ENCODE measurements around the gene LTK. TPM values are rescaled to one million over a fixed set of nuclear protein-coding genes. Genes with fewer than 3 reads are reported as not detected.

LTK gene
- total and polyA plus RNA-seq, 2 donors (not counting 1 experiment from before 2014, with no cell fraction given): 4.4 to 9.7 TPM

DNA sequence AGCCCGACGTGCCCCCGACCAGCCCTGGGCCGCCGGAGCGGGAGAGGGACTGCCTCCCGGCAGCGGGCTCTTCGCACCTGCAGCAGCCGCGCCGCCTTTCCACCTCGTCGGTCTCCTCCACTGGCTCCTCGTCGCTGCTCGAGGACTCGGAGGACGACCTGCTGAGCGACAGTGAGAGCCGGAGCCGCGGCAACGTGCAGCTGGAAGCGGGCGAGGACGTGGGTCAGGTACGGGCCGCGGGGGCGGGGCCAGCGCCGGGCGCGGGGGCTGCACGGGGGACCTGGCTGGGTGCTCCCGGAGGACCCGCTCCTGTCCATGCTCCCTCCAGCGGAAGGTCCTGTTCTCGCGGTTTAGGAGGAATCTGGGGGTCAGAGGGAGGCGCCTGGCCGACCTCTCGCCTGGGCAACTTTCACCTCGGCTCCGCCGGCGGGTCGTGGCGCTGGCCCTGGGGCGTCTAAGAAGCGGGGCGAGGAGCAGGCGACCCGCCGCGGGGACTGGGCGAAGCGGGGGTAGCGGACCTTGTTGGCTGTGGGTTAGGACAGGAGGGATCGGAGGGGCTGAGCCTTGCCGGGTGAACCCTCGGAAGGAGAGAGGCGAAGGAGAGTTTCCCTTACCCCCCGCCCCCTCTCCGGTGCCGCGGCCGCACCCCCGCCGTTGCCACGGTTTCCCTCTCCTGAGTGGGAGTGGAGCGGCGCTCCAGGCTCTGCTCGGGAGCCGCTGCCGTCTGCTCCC lies 19.3 kb downstream of the LTK start:
- intact Hi-C loops (cut with micrococcal nuclease): no loop called here
- Mint-ChIP-seq H3K4me3 (peak overlapping the region; percentile 80), H3K4me1 (peaks cover 19% of the 10 kb centered on the region), H3K27me3 (peaks cover 49% of the 10 kb centered on the region), H3K9me3 (ENCODE audit: insufficient read depth) (no peaks in the 10 kb centered on the region), H3K27ac (no peak overlapping the region)
- peaks cover 0 to 85% (median 38%) of the 10 kb centered on the region in 4 experiments for H3K27me3 ChIP-seq (replicated peaks in 1 of 4; ENCODE audit: control extremely low read depth in 1 of 4, control insufficient read depth in 3 of 4, insufficient read depth in 4 of 4, low read length in 3 of 4)
- peaks cover 0 to 22% (median 0%) of the 10 kb centered on the region in 3 donors for H3K9me3 ChIP-seq (ENCODE audit: control extremely low read depth in 1 of 3, control insufficient read depth in 2 of 3, insufficient read depth in 1 of 3, low read length in 2 of 3)
- no peaks in the 10 kb centered on the region for H3K79me2 ChIP-seq (ENCODE audit: control insufficient read depth, insufficient read depth, low read length)
- ChIA-PET CTCF (interaction anchor here (0.9 to 1.4 kb wide), 2 partner anchors 29 to 93 kb away, joined by 3 read pairs; no protein-coding TSS in a partner anchor), POLR2A (no interaction called here)
- H4K20me1 ChIP-seq (ENCODE audit: control insufficient read depth, insufficient read depth, low read length, poor library complexity, severe bottlenecking): peaks cover 15% of the 10 kb centered on the region
- peak overlapping the region; percentile 64 for H3K9ac ChIP-seq (ENCODE audit: low read length)
- peak; percentile 71 for DNase-seq
- H3K4me2 ChIP-seq (replicated peaks; ENCODE audit: low read depth, low read length, poor library complexity, severe bottlenecking): peak overlapping the region; percentile 100
- WGBS (ENCODE audit: insufficient coverage): 2% methylated on average over 74 of the region's 77 CpGs
- peak; percentile 97 for TF ChIP-seq EZH2 (IDR thresholded peaks at IDR 0.05; ENCODE audit: borderline replicate concordance, insufficient read depth, low read depth, low read length, poor library complexity, severe bottlenecking)
- TF ChIP-seq, protein P1, sequence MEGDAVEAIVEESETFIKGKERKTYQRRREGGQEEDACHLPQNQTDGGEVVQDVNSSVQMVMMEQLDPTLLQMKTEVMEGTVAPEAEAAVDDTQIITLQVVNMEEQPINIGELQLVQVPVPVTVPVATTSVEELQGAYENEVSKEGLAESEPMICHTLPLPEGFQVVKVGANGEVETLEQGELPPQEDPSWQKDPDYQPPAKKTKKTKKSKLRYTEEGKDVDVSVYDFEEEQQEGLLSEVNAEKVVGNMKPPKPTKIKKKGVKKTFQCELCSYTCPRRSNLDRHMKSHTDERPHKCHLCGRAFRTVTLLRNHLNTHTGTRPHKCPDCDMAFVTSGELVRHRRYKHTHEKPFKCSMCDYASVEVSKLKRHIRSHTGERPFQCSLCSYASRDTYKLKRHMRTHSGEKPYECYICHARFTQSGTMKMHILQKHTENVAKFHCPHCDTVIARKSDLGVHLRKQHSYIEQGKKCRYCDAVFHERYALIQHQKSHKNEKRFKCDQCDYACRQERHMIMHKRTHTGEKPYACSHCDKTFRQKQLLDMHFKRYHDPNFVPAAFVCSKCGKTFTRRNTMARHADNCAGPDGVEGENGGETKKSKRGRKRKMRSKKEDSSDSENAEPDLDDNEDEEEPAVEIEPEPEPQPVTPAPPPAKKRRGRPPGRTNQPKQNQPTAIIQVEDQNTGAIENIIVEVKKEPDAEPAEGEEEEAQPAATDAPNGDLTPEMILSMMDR (IDR thresholded peaks at IDR 0.05): no peak
- H3K4me1 ChIP-seq (ENCODE audit: control insufficient read depth in 2 of 2, insufficient read depth in 2 of 2, low read length in 2 of 2): peaks cover 38 to 40% of the 10 kb centered on the region in 2 donors
- peak overlapping the region; percentile 5 to 81 (median 55) for H3K4me3 ChIP-seq (ENCODE audit: control extremely low read depth in 1 of 5, extremely low read depth in 1 of 5, insufficient read depth in 1 of 5, low read depth in 2 of 5, low read length in 4 of 5)
- no peaks in the 10 kb centered on the region for H3K36me3 ChIP-seq (replicated peaks in 1 of 2; ENCODE audit: control extremely low read depth in 1 of 2, control insufficient read depth in 1 of 2, extremely low read depth in 1 of 2, insufficient read depth in 2 of 2, low read length in 1 of 2)
- peak; percentile 16 for ATAC-seq (ENCODE audit: low read depth)
- no peak overlapping the region for H3K27ac ChIP-seq (ENCODE audit: low read length in 2 of 2)
- H2AFZ ChIP-seq (ENCODE audit: insufficient read depth, low read depth, low read length, poor library complexity, severe bottlenecking): peak overlapping the region; percentile 93

DNA sequence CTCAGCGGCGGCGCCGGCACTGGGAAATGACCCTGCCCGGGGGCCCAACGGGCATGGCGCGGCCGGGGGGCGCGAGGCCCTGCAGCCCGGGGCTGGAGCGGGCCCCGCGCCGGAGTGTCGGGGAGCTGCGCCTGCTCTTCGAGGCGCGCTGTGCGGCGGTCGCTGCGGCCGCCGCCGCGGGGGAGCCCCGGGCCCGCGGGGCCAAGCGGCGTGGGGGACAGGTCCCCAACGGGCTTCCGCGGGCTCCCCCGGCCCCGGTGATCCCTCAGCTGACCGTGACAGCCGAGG lies 19.8 kb downstream of the LTK start:
- Mint-ChIP-seq H3K4me1 (peaks cover 14% of the 10 kb centered on the region), H3K27ac (no peak overlapping the region), H3K9me3 (ENCODE audit: insufficient read depth) (no peaks in the 10 kb centered on the region), H3K27me3 (peaks cover 45% of the 10 kb centered on the region), H3K4me3 (peak overlapping the region; percentile 80)
- Histone ChIP-seq H3K9me3 (ENCODE audit: control extremely low read depth in 1 of 3, control insufficient read depth in 2 of 3, insufficient read depth in 1 of 3, low read length in 2 of 3) (peaks cover 0 to 22% (median 0%) of the 10 kb centered on the region in 3 donors), H4K20me1 (ENCODE audit: control insufficient read depth, insufficient read depth, low read length, poor library complexity, severe bottlenecking) (peaks cover 15% of the 10 kb centered on the region), H3K79me2 (ENCODE audit: control insufficient read depth, insufficient read depth, low read length) (no peaks in the 10 kb centered on the region), H3K27me3 (replicated peaks in 1 of 4; ENCODE audit: control extremely low read depth in 1 of 4, control insufficient read depth in 3 of 4, insufficient read depth in 4 of 4, low read length in 3 of 4) (peaks cover 0 to 85% (median 35%) of the 10 kb centered on the region in 4 experiments), H3K9ac (ENCODE audit: low read length) (peak overlapping the region; percentile 64), H3K27ac (ENCODE audit: low read length in 2 of 2) (no peak overlapping the region), H3K4me1 (ENCODE audit: control insufficient read depth in 2 of 2, insufficient read depth in 2 of 2, low read length in 2 of 2) (peaks cover 33 to 35% of the 10 kb centered on the region in 2 donors), H3K4me3 (ENCODE audit: control extremely low read depth in 1 of 5, extremely low read depth in 1 of 5, insufficient read depth in 1 of 5, low read depth in 2 of 5, low read length in 4 of 5) (peak overlapping the region; percentile 5 to 81 (median 55)), H3K36me3 (replicated peaks in 1 of 2; ENCODE audit: control extremely low read depth in 1 of 2, control insufficient read depth in 1 of 2, extremely low read depth in 1 of 2, insufficient read depth in 2 of 2, low read length in 1 of 2) (no peaks in the 10 kb centered on the region), H3K4me2 (replicated peaks; ENCODE audit: low read depth, low read length, poor library complexity, severe bottlenecking) (peak overlapping the region; percentile 100), H2AFZ (ENCODE audit: insufficient read depth, low read depth, low read length, poor library complexity, severe bottlenecking) (peak overlapping the region; percentile 93)
- TF ChIP-seq, protein P1 (IDR thresholded peaks at IDR 0.05): no peak
- TF ChIP-seq EZH2 (IDR thresholded peaks at IDR 0.05; ENCODE audit: borderline replicate concordance, insufficient read depth, low read depth, low read length, poor library complexity, severe bottlenecking): no peak
- ChIA-PET POLR2A (no interaction called here), CTCF (interaction anchor here (0.8 to 1.4 kb wide), 4 partner anchors 10 to 93 kb away, joined by 3 read pairs; no protein-coding TSS in a partner anchor)
- intact Hi-C loops (cut with micrococcal nuclease): loop anchor here (1.0 to 2.0 kb wide), 4 partner anchors 11 to 167 kb away; partner anchors contain the start of genes LTK, MGA and RPAP1
- ATAC-seq (ENCODE audit: low read depth) (no peak), DNase-seq (no peak)
- under 1% methylated on average over 41 of the region's 41 CpGs for WGBS (ENCODE audit: insufficient coverage)

All from B cell (primary cell).